MM.1S (cell line): ENCODE results near the gene DDAH2.

Experiments
- CTCF ChIP-seq: fragments of 300-600 bp; sonication (generic); IDR thresholded peaks from 2 replicates; pipeline ENCODE4 v1.5.1; 2016; ENCODE audit warnings: antibody characterized with exemption, low read length, mixed read lengths
- EZH2 ChIP-seq: fragments of 300-600 bp; sonication (generic); optimal IDR thresholded peaks from 2 replicates; pipeline ENCODE3; 2017; ENCODE audit warnings: low read depth, mild to moderate bottlenecking, antibody characterized with exemption, low read length, mixed read lengths

GRCh38 chr6:31732029-31732428 lies 2.9 kb upstream of the DDAH2 start:
- no peak for TF ChIP-seq CTCF
- no peak for TF ChIP-seq EZH2
